SJCRH30 (cell line): ENCODE results near the gene PCDH12. TPM values are rescaled to one million over a fixed set of nuclear protein-coding genes. Genes with fewer than 3 reads are reported as not detected.

Source experiments
- DNase-seq, 2 experiments: peaks; one replicate each; pipeline ENCODE4 v3.0.0-alpha.2; 2015 to 2020
- H3K27ac ChIP-seq: fragments of 250-450 bp; sonication (Bioruptor Pico); 2 replicates; pipeline ENCODE4 v1.5.1; 2020; ENCODE audit warnings: mild to moderate bottlenecking, moderate library complexity
- H3K27me3 ChIP-seq: fragments of 250-450 bp; sonication (Bioruptor Pico); 2 replicates; pipeline ENCODE4 v1.5.1; 2020; ENCODE audit warnings: mild to moderate bottlenecking, moderate library complexity
- H3K36me3 ChIP-seq: fragments of 250-450 bp; sonication (Bioruptor Pico); 2 replicates; pipeline ENCODE4 v1.5.1; 2020; ENCODE audit warnings: mild to moderate bottlenecking, moderate library complexity
- H3K4me1 ChIP-seq: fragments of 250-450 bp; sonication (Bioruptor Pico); 2 replicates; pipeline ENCODE4 v1.5.1; 2020; ENCODE audit warnings: mild to moderate bottlenecking, moderate library complexity
- H3K4me3 ChIP-seq: fragments of 250-450 bp; sonication (Bioruptor Pico); 2 replicates; pipeline ENCODE4 v1.5.1; 2020; ENCODE audit warnings: mild to moderate bottlenecking, moderate library complexity
- H3K9me3 ChIP-seq: fragments of 250-450 bp; sonication (Bioruptor Pico); replicated peaks from 2 replicates; pipeline ENCODE4 v1.5.1; 2020; ENCODE audit warnings: mild to moderate bottlenecking, moderate library complexity
- total RNA-seq: library from RNA; depleted of rRNA; stranded (reverse); fragments of >200 nt; shearing (Covaris generic); gene quantifications from 2 replicates; pipeline ENCODE4 v1.2.3, GENCODE V29; 2014

PCDH12 gene
- total RNA-seq, 1 experiment from 2014 or later, result 0.42 TPM

DNA sequence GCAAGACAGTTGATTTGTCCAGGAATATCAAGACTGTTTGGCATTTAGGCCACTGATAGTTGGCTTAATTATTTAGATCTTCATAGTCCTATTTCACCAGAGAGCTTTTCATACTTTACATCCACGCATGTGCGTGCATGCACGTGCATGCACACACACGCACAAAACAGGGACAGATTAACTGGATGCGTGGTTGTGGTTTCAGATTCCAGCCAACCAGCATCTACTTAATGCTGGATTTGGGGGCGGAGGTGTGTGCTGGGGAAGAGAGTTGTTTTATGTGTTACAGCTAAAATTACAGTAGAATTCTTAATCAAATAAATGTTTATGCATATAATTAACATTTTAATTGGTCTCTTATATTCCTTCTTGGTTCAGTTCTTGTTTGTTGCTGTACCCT lies 18.2 kb upstream of the PCDH12 start:
- no peaks in the 10 kb centered on the region for H3K4me1 ChIP-seq
- H3K36me3 ChIP-seq, result peaks cover 21% of the 10 kb centered on the region
- no peak for DNase-seq
- no peaks in the 10 kb centered on the region for H3K27me3 ChIP-seq
- H3K4me3 ChIP-seq, result no peak overlapping the region
- H3K9me3 ChIP-seq, result no peaks in the 10 kb centered on the region
- no peak overlapping the region for H3K27ac ChIP-seq

DNA sequence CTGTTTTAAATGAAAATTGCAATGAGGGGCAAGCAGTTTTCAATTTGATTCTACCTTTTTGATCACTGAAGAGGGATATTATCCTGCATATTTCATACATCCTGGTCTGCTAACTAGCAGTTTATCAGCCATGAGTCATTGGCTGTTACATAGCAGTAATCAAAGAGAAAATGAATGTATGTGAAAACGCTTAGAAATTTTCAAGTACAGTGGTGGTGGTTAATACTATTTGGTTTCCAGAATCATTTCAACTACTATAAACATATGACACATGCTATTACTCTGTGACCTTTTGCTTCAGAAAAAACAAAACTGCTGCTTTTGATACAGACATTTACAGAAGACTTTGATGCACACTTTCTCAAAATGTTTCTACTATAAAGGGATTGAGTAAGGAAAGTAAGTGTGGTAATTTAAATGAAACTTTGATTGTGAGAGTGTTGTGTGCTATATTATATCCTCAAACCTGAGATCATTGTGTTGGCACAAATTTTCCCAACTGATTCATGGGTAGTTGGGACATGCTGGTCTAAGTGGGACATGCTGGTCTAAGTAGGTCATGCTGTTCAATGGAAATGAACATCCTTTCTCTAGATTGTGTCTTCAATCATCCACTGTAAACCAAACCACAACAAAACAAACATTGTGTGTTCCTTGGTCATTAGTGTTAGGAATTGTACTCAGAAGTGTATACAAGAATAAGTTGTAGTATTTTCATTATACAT lies 16.0 kb upstream of the PCDH12 start:
- Histone ChIP-seq H3K36me3 (peaks cover 10% of the 10 kb centered on the region), H3K27ac (no peak overlapping the region), H3K27me3 (no peaks in the 10 kb centered on the region), H3K9me3 (no peaks in the 10 kb centered on the region), H3K4me1 (no peaks in the 10 kb centered on the region; the same call in 1 of the 2 replicates), H3K4me3 (no peak overlapping the region)
- no peak for DNase-seq

DNA sequence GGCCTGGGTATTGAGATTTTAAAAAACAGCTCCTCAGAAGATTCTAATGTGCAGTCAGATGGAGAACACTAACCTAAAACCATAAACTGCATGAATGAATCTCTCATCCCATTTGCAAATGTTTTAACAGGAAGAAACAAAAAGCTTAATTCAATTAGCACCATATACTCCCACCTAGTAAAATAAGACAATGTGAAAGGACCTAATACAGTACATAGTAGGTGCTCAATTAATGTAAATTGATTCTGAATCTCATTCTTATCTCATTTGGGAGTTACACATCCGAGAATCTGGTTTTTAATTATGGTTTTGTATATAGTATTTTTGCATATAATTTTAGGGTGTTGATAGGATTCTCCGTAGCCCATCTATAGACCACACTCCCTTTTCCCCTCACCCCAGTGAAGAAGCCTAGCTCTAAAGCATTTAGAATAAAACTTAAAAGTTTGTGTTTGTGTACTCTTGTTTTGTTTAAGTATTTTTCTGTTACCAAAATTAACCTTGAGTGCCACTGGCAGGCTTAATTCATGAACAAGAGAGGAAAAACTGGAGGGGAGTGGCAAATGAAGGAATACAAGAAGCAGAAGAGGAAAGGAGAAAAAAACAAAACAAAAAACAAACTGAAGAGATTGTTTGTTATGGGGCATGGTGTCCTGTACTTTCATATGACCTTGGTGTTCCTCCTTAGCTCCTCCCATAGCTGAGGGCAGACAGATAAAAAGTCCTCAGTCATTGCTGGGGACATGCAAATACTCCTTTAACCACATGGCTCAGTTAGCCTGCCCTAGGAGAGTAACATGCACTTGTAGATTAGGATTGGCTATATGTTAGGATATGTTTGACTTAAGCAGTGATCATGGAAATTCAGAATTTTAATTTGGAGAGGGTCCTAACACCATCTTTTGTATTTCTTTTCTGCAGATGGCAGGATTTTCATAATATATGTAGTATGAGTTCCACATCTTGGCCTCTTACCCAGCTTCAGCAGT lies 12.1 kb upstream of the PCDH12 start:
- H3K4me3 ChIP-seq, result peak overlapping the region; percentile 76
- peaks cover 5% of the 10 kb centered on the region for H3K36me3 ChIP-seq
- H3K4me1 ChIP-seq, result peaks cover 5% of the 10 kb centered on the region
- DNase-seq, result no peak
- no peaks in the 10 kb centered on the region for H3K27me3 ChIP-seq
- H3K27ac ChIP-seq, result peak overlapping the region; percentile 74; the same call in 1 of the 2 replicates
- no peaks in the 10 kb centered on the region for H3K9me3 ChIP-seq

DNA sequence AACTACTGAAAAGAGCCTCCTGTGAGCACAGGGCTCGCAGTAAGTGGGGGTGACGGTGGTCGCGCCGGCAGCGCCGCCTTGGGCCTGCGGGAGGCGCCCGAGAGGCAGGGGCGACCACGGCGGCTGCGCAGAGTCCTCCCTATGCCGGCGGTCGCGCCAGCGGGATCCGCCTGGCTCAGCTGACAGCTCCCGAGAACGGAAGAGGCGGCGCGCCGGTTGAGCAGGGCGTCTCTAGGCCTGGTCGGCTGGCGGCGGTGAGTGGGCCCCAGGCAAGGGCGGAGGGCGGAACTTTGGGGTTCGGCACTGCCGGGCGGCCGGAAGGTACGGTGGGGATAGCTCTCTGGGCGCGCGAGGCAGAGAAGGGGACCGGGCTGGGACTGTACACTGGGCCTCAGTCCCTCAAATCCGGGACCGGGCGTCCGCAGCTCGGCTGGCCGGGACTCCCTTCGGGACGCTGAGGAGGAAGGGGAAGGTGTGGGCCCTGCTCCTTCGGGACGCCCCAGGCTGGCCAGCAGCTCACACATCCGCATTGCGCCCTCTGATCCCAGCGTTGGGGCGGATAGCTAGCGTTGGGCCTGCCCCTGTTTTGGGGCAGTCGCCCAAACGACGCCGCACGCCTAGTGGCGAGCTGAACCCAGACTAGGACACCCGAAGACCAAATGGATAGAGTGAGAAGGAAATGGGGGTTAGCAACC lies 11.1 kb upstream of the PCDH12 start, which contains the start of gene RNF14:
Gene RNF14, plus strand, starts transcription at position 192 of the 695 bp plus-strand sequence. CDS start 4,484 bp downstream, outside the sequence.
- Histone ChIP-seq H3K9me3 (no peaks in the 10 kb centered on the region), H3K4me3 (peak within 1 kb of the TSS; percentile 76), H3K27me3 (no peaks in the 10 kb centered on the region), H3K4me1 (peaks cover 13% of the 10 kb centered on the region), H3K27ac (peak within 1 kb of the TSS; percentile 74), H3K36me3 (peaks cover 5% of the 10 kb centered on the region)
- peak; percentile 94 to 97 for DNase-seq

DNA sequence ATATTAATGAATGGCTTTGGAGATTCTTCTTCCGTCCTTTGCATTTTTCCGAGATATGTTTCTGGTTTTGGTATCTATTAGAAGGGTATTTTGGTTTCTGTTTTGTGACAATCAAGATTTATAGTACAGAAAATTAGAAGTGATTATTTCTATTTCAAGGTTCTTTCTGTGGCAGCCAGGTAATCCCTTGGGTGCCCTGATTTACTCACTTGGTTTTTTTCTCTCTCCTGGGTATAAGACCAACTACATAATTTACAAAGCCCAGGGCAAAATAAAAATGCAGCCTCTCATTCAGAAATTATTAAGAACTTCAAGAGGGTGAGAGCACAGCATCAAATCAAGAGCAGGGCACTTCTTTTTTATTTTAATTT lies 8.9 kb upstream of the PCDH12 start:
- no peak for DNase-seq
- no peaks in the 10 kb centered on the region for H3K27me3 ChIP-seq
- no peaks in the 10 kb centered on the region for H3K9me3 ChIP-seq
- H3K27ac ChIP-seq, result no peak overlapping the region
- H3K4me3 ChIP-seq, result no peak overlapping the region
- peaks cover 21% of the 10 kb centered on the region for H3K4me1 ChIP-seq
- H3K36me3 ChIP-seq, result no peaks in the 10 kb centered on the region

DNA sequence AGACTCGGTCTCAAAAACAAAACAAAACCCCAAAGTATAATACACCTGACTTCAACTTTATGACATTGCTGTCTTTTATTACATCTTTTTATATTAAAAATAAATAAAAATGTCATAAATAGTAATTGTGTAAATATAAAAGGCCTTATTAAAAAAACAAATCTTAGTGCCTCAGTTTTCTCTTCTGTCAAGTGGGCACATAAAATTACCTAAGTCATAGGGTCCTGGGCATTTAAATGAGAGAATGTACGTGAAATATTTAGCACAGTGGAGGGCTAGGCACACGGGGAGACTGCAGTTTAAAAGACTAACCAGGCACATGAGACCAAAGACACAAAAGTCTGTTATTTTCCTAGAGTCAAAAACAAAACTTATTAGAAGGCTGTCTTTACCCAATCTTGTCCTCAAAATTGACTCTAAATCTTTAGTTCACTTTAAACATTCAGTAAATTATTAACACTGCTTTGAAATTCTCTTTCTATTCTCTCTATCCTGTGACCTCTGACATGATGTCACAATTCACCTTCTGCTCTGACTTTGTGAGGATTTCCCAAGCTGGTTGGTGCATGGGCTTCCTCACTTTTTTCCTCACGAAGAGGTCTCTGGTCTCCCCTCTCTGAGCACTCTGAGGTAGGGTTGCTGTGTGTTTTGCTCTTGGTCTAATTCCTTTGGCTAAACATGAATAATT lies 8.4 kb upstream of the PCDH12 start:
- no peak overlapping the region for H3K4me3 ChIP-seq
- H3K27me3 ChIP-seq, result no peaks in the 10 kb centered on the region
- no peak overlapping the region for H3K27ac ChIP-seq
- DNase-seq, result no peak
- no peaks in the 10 kb centered on the region for H3K9me3 ChIP-seq
- no peaks in the 10 kb centered on the region for H3K36me3 ChIP-seq
- peaks cover 21% of the 10 kb centered on the region for H3K4me1 ChIP-seq

DNA sequence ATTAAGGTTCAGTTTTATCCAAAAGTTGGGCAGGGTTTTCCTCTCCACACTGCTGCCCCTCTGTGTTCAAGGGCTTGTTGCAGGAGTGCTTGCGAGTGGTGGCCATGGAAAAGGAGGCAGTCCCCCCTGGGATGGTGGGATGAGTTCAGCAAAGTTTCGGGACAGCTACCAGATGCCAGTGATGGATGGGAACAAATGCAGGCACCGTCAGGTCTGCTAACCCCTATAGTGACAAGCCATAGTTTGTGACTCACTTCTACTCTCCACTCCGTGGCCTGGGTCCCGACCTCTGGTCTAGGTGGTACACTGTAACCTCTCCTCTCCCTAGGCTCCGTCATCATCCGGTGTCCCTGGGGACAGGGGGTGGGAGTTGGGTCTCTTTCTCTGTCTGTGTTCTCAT lies 7.1 kb upstream of the PCDH12 start:
- peaks cover 26% of the 10 kb centered on the region for H3K4me1 ChIP-seq
- peak overlapping the region; percentile 26 for H3K27ac ChIP-seq
- H3K36me3 ChIP-seq, result no peaks in the 10 kb centered on the region
- no peak overlapping the region for H3K4me3 ChIP-seq
- H3K9me3 ChIP-seq, result no peaks in the 10 kb centered on the region
- H3K27me3 ChIP-seq, result no peaks in the 10 kb centered on the region
- peak; percentile 94 to 96 for DNase-seq

DNA sequence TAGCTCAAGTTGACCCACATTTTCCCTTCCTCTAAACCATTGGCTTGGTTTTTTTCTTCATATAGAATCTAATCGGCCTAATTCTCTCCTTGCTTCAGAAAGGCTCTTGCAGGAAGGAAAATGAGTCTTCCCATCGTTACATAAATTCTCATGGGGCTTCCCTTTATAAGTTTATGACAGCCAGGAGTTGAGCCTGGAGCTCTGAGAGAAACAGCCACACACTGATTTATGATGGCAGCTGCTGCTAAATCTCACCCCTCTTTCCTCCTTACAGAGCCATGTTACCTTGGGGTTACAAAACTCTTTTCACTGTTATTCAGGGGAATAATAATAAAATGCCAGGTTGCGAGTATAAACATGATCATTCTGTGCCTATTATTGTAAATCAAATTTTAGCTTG lies 5.7 kb upstream of the PCDH12 start:
- no peak overlapping the region for H3K4me3 ChIP-seq
- no peaks in the 10 kb centered on the region for H3K9me3 ChIP-seq
- H3K27me3 ChIP-seq, result no peaks in the 10 kb centered on the region
- peak; percentile 44 to 78 for DNase-seq
- peaks cover 26% of the 10 kb centered on the region for H3K4me1 ChIP-seq
- no peaks in the 10 kb centered on the region for H3K36me3 ChIP-seq
- peak overlapping the region; percentile 2; the same call in 1 of the 2 replicates for H3K27ac ChIP-seq

DNA sequence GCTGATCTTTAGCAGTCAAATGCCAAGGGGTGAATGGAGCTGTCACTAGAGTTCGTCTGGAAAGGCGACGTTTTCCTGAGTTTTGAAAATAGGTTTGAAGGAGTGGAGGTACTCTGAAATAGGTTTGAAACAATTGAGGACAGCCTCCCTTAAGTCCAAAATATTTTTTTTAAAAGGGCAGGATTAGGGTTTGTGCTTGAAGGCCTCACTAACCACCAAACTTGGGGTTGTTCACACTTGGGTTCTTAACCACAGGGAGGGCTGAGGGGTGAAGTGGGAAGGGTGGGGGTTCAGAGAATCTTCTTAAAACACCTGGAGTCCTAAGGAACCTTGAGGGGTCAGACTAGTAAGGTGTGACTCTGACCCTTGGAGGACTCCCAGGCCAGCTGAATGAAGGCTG lies 3.5 kb upstream of the PCDH12 start:
- no peak overlapping the region for H3K27ac ChIP-seq
- H3K4me1 ChIP-seq, result peaks cover 35% of the 10 kb centered on the region

DNA sequence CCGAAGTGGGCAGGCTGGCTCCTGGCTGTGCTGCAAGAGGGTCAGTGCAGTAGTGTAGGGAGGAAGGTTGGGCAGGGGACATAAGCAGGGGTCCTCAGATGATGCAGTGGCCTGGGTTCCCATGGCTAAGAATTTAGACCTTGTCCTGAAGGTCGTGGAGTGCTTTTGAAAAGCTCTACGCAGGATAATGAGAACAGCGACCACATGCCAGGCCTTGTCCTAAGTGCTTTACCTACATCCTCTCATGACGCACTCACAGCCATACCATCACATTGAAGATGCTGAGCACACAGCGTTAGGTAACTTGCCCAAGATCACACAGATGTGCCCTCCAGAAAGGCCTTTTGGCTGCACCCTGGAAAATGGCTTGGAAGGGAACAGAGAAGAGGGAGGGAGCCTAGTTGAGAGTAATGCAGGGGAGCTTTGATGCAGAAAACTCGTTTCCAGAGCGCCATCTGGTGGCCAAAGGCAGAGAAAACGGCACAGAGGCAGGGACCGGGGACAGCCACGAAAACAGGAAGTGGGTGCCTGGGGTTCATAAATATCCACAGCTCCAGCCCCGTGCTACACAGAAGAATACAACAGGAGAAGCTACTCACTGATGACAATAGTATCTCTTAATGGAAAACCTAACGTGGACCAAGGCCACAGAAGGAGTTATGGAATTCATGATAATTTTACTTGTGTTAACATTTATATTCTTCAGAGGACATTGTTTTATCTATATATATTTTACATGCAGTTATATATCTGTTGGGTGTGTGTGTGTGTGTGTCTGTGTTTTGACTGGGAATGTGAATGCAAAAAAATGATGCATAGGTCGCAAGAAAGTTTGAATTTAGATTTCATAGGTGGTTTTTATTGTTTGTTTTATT lies 2.7 kb upstream of the PCDH12 start:
- Histone ChIP-seq H3K9me3 (no peaks in the 10 kb centered on the region), H3K4me3 (no peak overlapping the region), H3K4me1 (peaks cover 35% of the 10 kb centered on the region), H3K27me3 (0 out of 2 replicates have a peak, but pooled peaks cover 4% of the 10 kb centered on the region), H3K36me3 (no peaks in the 10 kb centered on the region), H3K27ac (no peak overlapping the region)
- peak; percentile 83 to 97 for DNase-seq

More for the DNA sequence above, 3.5 kb upstream of the PCDH12 start:
- DNase-seq, result no peak
- no peaks in the 10 kb centered on the region for H3K9me3 ChIP-seq
- 0 out of 2 replicates have a peak, but pooled peaks cover 4% of the 10 kb centered on the region for H3K27me3 ChIP-seq
- no peak overlapping the region for H3K4me3 ChIP-seq
- no peaks in the 10 kb centered on the region for H3K36me3 ChIP-seq

DNA sequence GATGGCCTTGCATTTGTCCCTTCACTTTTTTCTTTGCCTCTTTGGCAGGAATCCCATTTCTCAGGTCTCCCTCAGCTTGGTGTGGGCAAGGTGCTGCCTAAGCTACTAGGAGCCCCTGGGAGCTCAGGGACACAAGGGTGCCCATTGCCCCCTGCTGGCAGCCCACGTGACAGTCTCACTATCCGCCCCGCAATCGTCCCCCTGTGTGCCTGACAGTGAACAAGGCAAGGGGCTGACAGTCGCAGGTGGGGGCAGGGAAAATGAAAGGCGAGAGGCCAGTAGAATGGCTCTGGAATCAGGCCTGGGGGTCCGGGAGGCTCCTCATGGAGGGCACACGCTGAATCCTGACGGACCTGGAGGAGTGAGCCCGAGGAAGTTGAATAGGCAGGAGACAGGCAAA lies 2.0 kb upstream of the PCDH12 start:
- H3K9me3 ChIP-seq, result no peaks in the 10 kb centered on the region
- H3K27me3 ChIP-seq, result 0 out of 2 replicates have a peak, but pooled peaks cover 4% of the 10 kb centered on the region
- H3K4me3 ChIP-seq, result no peak overlapping the region
- H3K36me3 ChIP-seq, result no peaks in the 10 kb centered on the region
- DNase-seq, result peak in 1 of 2 experiments; percentile 37
- H3K4me1 ChIP-seq, result peaks cover 30% of the 10 kb centered on the region
- H3K27ac ChIP-seq, result no peak overlapping the region

DNA sequence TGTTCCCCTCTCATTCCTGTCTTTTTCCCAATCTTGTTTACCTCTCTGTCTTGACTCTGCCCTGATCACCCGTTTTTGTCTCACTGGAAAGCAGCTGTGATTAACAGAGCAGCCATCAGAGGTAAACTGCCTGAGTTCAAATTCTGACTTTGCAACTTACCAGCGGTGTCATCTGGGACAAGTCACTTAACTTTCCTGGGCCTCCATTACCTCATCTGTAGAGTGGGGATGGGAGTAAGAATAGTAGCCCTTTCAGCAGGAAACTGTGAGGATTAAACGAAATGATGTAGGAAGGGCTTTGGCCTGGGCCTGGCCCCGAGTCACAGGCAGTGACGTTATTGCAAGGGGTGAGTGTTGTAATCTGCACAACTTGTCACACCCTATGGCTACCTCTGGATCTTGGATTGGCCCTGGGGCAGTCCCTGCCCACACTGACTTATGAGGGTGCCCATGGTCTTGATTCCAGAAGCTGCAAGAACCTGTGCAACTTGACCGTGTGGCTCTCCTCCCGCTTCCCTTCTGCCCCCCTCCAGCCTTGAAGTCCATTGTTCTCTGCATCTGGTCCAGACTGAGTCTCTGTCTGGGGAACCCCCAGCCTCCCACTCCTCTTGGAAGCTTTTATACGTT lies 657 bp upstream of the PCDH12 start:
- no peak overlapping the region for H3K27ac ChIP-seq
- H3K36me3 ChIP-seq, result no peaks in the 10 kb centered on the region
- H3K9me3 ChIP-seq, result no peaks in the 10 kb centered on the region
- peaks cover 18% of the 10 kb centered on the region for H3K4me1 ChIP-seq
- H3K27me3 ChIP-seq, result 0 out of 2 replicates have a peak, but pooled peaks cover 4% of the 10 kb centered on the region
- H3K4me3 ChIP-seq, result no peak overlapping the region
- no peak for DNase-seq
